Bronchial epithelial cell (primary cell): ENCODE measurements around the gene CRYBG1. TPM values are rescaled to one million over a fixed set of nuclear protein-coding genes. Genes with fewer than 3 reads are reported as not detected.
A peak's percentile ranks its signal among the peaks of the same experiment; 100 is the strongest.

ENCODE experiments used
- DNase-seq: peaks from one replicate; pipeline ENCODE4 v3.0.0-alpha.2; 2010; ENCODE audit warnings: low read depth
- FAIRE-seq: peaks from 2 replicates; lab custom pipeline; 2011; peaks lifted over from hg19 to GRCh38; lab: Jason Lieb, UNC
- H3K27me3 ChIP-seq: 2 replicates; pipeline ENCODE4 v1.5.1; 2011; ENCODE audit warnings: low read length; ENCODE audit not compliant: control insufficient read depth, insufficient read depth
- H3K36me3 ChIP-seq: 2 replicates; pipeline ENCODE4 v1.5.1; 2011; ENCODE audit warnings: low read length; ENCODE audit not compliant: control insufficient read depth, insufficient read depth
- H3K4me3 ChIP-seq: 2 replicates; pipeline ENCODE4 v1.5.1; 2011; ENCODE audit warnings: mild to moderate bottlenecking, low read depth, low read length, control low read depth
- total RNA-seq: library from RNA; depleted of rRNA; stranded (reverse); fragments of >200 nt; gene quantifications from 2 replicates; pipeline ENCODE4 v1.2.1, GENCODE V29; 2014
- TF ChIP-seq, protein P1 (sequence below): IDR thresholded peaks from 2 replicates; pipeline ENCODE4 v1.5.1; 2011; ENCODE audit warnings: mild to moderate bottlenecking, moderate library complexity, low read length, control low read depth, inconsistent platforms; ENCODE audit not compliant: insufficient read depth, severe bottlenecking

The CRYBG1 gene
- total RNA-seq, 1 donor from 2014 or later = 45.0 TPM

GRCh38 chr6:106527117-106527516 is 166.6 kb downstream of the CRYBG1 start:
- H3K4me3 ChIP-seq = no peak overlapping the region
- FAIRE-seq (no peak), DNase-seq (peak; percentile 82)
- TF ChIP-seq, protein P1, sequence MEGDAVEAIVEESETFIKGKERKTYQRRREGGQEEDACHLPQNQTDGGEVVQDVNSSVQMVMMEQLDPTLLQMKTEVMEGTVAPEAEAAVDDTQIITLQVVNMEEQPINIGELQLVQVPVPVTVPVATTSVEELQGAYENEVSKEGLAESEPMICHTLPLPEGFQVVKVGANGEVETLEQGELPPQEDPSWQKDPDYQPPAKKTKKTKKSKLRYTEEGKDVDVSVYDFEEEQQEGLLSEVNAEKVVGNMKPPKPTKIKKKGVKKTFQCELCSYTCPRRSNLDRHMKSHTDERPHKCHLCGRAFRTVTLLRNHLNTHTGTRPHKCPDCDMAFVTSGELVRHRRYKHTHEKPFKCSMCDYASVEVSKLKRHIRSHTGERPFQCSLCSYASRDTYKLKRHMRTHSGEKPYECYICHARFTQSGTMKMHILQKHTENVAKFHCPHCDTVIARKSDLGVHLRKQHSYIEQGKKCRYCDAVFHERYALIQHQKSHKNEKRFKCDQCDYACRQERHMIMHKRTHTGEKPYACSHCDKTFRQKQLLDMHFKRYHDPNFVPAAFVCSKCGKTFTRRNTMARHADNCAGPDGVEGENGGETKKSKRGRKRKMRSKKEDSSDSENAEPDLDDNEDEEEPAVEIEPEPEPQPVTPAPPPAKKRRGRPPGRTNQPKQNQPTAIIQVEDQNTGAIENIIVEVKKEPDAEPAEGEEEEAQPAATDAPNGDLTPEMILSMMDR = no peak
- H3K27me3 ChIP-seq = no peaks in the 10 kb centered on the region
- H3K36me3 ChIP-seq = peaks cover 14% of the 10 kb centered on the region

- FAIRE-seq (no peak), DNase-seq (peak; percentile 99)
- no peaks in the 10 kb centered on the region for H3K27me3 ChIP-seq
- TF ChIP-seq, protein P1 = no peak
- peaks cover 14% of the 10 kb centered on the region for H3K36me3 ChIP-seq
- H3K4me3 ChIP-seq = no peak overlapping the region
Measured at GRCh38 chr6:106527979-106528378, 167.5 kb downstream of the CRYBG1 start.

GRCh38 chr6:106528521-106528920 is 168.0 kb downstream of the CRYBG1 start:
- FAIRE-seq = no peak

GRCh38 chr6:106529438-106529837 is 168.9 kb downstream of the CRYBG1 start:
- Histone ChIP-seq H3K27me3 (no peaks in the 10 kb centered on the region), H3K36me3 (peaks cover 22% of the 10 kb centered on the region), H3K4me3 (no peak overlapping the region)
- FAIRE-seq (no peak), DNase-seq (no peak)
- TF ChIP-seq, protein P1 = no peak

More at GRCh38 chr6:106528521-106528920, 168.0 kb downstream of the CRYBG1 start:
- DNase-seq = peak; percentile 57
- H3K36me3 ChIP-seq = peaks cover 17% of the 10 kb centered on the region
- H3K4me3 ChIP-seq = peak overlapping the region; percentile 8
- TF ChIP-seq, protein P1 = no peak
- H3K27me3 ChIP-seq = no peaks in the 10 kb centered on the region

DNA sequence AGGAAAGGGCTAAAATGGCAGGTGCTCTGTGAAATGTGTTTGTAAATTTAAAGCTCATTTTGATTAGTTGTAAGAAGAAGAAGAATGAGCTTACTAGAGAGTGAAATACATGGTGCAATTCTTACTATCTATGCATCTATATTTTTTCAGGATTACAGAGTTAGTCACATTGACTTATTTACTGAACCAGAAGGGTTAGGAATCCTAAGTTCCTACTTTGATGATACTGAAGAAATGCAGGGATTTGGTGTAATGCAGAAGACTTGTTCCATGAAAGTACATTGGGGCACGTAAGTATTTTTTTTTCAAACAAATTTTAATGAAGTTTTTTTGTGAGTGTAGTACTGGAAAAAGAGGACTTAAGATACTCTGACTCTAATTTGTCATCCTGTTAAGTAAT is 169.5 kb downstream of the CRYBG1 start:
- TF ChIP-seq, protein P1 = no peak
- DNase-seq (no peak), FAIRE-seq (no peak)
- Histone ChIP-seq H3K36me3 (peaks cover 21% of the 10 kb centered on the region), H3K4me3 (no peak overlapping the region), H3K27me3 (no peaks in the 10 kb centered on the region)

DNA sequence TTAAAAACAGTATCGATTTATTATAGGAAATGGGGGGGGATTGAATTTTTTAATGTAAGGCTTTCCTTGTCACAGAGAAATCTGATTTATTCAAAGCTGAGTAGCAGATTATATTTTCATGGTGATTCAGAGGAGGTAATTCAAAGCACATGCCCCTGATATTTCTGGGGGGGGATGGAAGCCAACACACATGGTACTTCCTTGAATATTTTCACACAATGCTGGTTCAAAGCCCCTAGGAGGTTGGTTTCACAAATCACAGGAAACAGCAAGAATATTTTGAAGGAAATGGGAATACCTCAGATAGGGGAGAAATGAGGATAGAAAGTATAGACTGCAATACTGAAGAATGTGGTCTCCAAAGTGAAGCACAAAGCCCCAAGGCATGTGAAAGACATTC is 170.0 kb downstream of the CRYBG1 start:
- Histone ChIP-seq H3K4me3 (no peak overlapping the region), H3K36me3 (peaks cover 20% of the 10 kb centered on the region), H3K27me3 (no peaks in the 10 kb centered on the region)
- no peak for FAIRE-seq
- TF ChIP-seq, protein P1 = no peak
- no peak for DNase-seq
